Neural cell (in vitro differentiated cells): Measurements from ENCODE around the gene TMEM39A. TPM values are rescaled to one million over a fixed set of nuclear protein-coding genes. Genes with fewer than 3 reads are reported as not detected.

ENCODE experiments used
- H2AFZ ChIP-seq: fragments of 200-600, 300-800 bp; sonication (generic), shearing (Covaris generic); 2 replicates; pipeline ENCODE4 v1.6.0; 2014; ENCODE audit warnings: low read depth, mild to moderate bottlenecking, antibody characterized with exemption, low read length, moderate library complexity
- H3F3A ChIP-seq: fragments of 200-600 bp; shearing (Covaris generic); 2 replicates; pipeline ENCODE4 v1.6.1; 2016; ENCODE audit warnings: mild to moderate bottlenecking, moderate library complexity, mixed read lengths, antibody characterized with exemption, low read length; ENCODE audit not compliant: insufficient read depth, poor library complexity, severe bottlenecking
- H3K27ac ChIP-seq: fragments of 200-600, 300-800 bp; sonication (generic), shearing (Covaris generic); 2 replicates; pipeline ENCODE4 v1.5.1; 2014; ENCODE audit warnings: mild to moderate bottlenecking, low read length, moderate library complexity
- H3K27me3 ChIP-seq: fragments of 300-800, 200-600 bp; sonication (generic), shearing (Covaris generic); 2 replicates; pipeline ENCODE4 v1.6.0; 2014; ENCODE audit warnings: mild to moderate bottlenecking, low read depth, low read length, moderate library complexity; ENCODE audit not compliant: insufficient read depth
- H3K36me3 ChIP-seq: fragments of 300-800, 200-600 bp; sonication (generic), shearing (Covaris generic); 2 replicates; pipeline ENCODE4 v1.5.1; 2014; ENCODE audit warnings: mild to moderate bottlenecking, antibody characterized with exemption, low read length, moderate library complexity; ENCODE audit not compliant: insufficient read depth
- H3K4me2 ChIP-seq: fragments of 300-800, 200-600 bp; sonication (generic), shearing (Covaris generic); 2 replicates; pipeline ENCODE4 v1.6.0; 2014; ENCODE audit warnings: mild to moderate bottlenecking, low read length
- H3K4me3 ChIP-seq: fragments of 300-800, 200-600 bp; sonication (generic), shearing (Covaris generic); 2 replicates; pipeline ENCODE4 v1.5.1; 2014; ENCODE audit warnings: mild to moderate bottlenecking, low read length, moderate library complexity
- H3K79me2 ChIP-seq: fragments of 200-600 bp; shearing (Covaris generic); replicated peaks from 2 replicates; pipeline ENCODE4 v1.6.0; 2014; ENCODE audit warnings: mild to moderate bottlenecking, low read length, moderate library complexity; ENCODE audit not compliant: insufficient read depth
- H3K9ac ChIP-seq: fragments of 300-800, 200-600 bp; sonication (generic), shearing (Covaris generic); 2 replicates; pipeline ENCODE4 v1.6.1; 2016; ENCODE audit warnings: mild to moderate bottlenecking, low read length, mixed read lengths
- H3K9me2 ChIP-seq: fragments of 200-600 bp; shearing (Covaris generic); 2 replicates; pipeline ENCODE4 v1.6.1; 2016; ENCODE audit warnings: mild to moderate bottlenecking, low read length, mixed read lengths; ENCODE audit not compliant: insufficient read depth
- H3K9me3 ChIP-seq: fragments of 200-600, 300-800 bp; sonication (generic), shearing (Covaris generic); 2 replicates; pipeline ENCODE4 v1.6.1; 2016; ENCODE audit warnings: mild to moderate bottlenecking, mixed run types, low read length, moderate library complexity, mixed read lengths
- H4K20me1 ChIP-seq: fragments of 200-600 bp; shearing (Covaris generic); 2 replicates; pipeline ENCODE4 v1.6.1; 2016; ENCODE audit warnings: mild to moderate bottlenecking, mixed run types; ENCODE audit not compliant: insufficient read depth
- EP300 ChIP-seq: fragments of 450-650 bp; conservative IDR thresholded peaks from 2 replicates; pipeline ENCODE4 v1.6.1; 2014; ENCODE audit warnings: antibody characterized with exemption, mild to moderate bottlenecking, moderate library complexity; ENCODE audit not compliant: poor library complexity, severe bottlenecking
- EZH2 ChIP-seq: fragments of 200-600, 300-800 bp; shearing (Covaris generic), sonication (generic); IDR thresholded peaks from 2 replicates; pipeline ENCODE4 v1.6.1; 2014; ENCODE audit warnings: antibody characterized with exemption, low read length, borderline replicate concordance, mild to moderate bottlenecking; ENCODE audit not compliant: insufficient read depth, poor library complexity, severe bottlenecking
- MXI1 ChIP-seq: fragments of 450-650 bp; conservative IDR thresholded peaks from 2 replicates; pipeline ENCODE4 v1.6.1; 2014; ENCODE audit warnings: antibody characterized with exemption, mild to moderate bottlenecking; ENCODE audit not compliant: poor library complexity, severe bottlenecking
- SMC3 ChIP-seq: fragments of 450-650 bp; conservative IDR thresholded peaks from 2 replicates; pipeline ENCODE4 v1.6.1; 2014; ENCODE audit warnings: antibody characterized with exemption, mild to moderate bottlenecking, moderate library complexity; ENCODE audit not compliant: poor library complexity
- TAF1 ChIP-seq: IDR thresholded peaks from 2 replicates; pipeline ENCODE4 v1.6.1; 2012; ENCODE audit warnings: low read depth
- polyA plus RNA-seq: library from polyadenylated mRNA; depleted of rRNA; stranded (reverse); fragments of >200 nt; gene quantifications from 2 replicates; pipeline ENCODE4 v1.2.3, GENCODE V29; 2014
- TF ChIP-seq, protein P1 (sequence below): IDR thresholded peaks from 2 replicates; pipeline ENCODE4 v1.6.1; 2012; ENCODE audit warnings: borderline replicate concordance
- TF ChIP-seq, protein P2 (sequence below): fragments of 450-650 bp; IDR thresholded peaks from 2 replicates; pipeline ENCODE4 v1.5.1; 2014; ENCODE audit warnings: antibody characterized with exemption, mild to moderate bottlenecking, moderate library complexity; ENCODE audit not compliant: poor library complexity, severe bottlenecking

The TMEM39A gene
- polyA plus RNA-seq, 1 donor from 2014 or later: 21.1 TPM

DNA sequence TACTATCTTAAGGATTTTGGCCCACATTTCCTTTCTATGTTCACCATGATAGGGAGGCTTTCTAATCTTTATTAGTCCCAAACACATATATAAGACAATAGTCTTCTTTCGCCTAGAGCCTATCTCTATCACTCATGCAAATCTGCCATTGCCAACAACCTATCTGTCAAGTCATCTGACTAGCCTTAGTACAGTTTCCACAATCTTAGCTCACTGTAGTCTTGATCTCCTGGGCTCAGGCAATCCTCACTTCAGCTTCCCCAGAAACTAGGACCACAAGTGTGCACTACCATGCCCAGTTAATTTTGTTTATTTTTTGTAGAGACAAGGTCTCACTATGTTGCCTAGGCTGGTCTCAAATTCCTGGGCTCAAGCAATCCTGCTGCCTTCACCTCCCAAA, 6.9 kb downstream of the TMEM39A start:
- Histone ChIP-seq H3K9me3 (no peaks in the 10 kb centered on the region), H3K36me3 (no peaks in the 10 kb centered on the region), H3K79me2 (peaks cover under 1% of the 10 kb centered on the region), H3K9ac (no peak overlapping the region), H3K4me2 (no peak overlapping the region), H3K9me2 (no peaks in the 10 kb centered on the region), H3K27ac (no peak overlapping the region), H3K4me3 (no peak overlapping the region), H3K27me3 (no peaks in the 10 kb centered on the region), H2AFZ (no peak overlapping the region), H3F3A (no peaks in the 10 kb centered on the region), H4K20me1 (no peaks in the 10 kb centered on the region)
- TF ChIP-seq EZH2 (no peak), TAF1 (no peak), SMC3 (no peak)
- TF ChIP-seq, protein P1, sequence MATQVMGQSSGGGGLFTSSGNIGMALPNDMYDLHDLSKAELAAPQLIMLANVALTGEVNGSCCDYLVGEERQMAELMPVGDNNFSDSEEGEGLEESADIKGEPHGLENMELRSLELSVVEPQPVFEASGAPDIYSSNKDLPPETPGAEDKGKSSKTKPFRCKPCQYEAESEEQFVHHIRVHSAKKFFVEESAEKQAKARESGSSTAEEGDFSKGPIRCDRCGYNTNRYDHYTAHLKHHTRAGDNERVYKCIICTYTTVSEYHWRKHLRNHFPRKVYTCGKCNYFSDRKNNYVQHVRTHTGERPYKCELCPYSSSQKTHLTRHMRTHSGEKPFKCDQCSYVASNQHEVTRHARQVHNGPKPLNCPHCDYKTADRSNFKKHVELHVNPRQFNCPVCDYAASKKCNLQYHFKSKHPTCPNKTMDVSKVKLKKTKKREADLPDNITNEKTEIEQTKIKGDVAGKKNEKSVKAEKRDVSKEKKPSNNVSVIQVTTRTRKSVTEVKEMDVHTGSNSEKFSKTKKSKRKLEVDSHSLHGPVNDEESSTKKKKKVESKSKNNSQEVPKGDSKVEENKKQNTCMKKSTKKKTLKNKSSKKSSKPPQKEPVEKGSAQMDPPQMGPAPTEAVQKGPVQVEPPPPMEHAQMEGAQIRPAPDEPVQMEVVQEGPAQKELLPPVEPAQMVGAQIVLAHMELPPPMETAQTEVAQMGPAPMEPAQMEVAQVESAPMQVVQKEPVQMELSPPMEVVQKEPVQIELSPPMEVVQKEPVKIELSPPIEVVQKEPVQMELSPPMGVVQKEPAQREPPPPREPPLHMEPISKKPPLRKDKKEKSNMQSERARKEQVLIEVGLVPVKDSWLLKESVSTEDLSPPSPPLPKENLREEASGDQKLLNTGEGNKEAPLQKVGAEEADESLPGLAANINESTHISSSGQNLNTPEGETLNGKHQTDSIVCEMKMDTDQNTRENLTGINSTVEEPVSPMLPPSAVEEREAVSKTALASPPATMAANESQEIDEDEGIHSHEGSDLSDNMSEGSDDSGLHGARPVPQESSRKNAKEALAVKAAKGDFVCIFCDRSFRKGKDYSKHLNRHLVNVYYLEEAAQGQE: no peak

DNA sequence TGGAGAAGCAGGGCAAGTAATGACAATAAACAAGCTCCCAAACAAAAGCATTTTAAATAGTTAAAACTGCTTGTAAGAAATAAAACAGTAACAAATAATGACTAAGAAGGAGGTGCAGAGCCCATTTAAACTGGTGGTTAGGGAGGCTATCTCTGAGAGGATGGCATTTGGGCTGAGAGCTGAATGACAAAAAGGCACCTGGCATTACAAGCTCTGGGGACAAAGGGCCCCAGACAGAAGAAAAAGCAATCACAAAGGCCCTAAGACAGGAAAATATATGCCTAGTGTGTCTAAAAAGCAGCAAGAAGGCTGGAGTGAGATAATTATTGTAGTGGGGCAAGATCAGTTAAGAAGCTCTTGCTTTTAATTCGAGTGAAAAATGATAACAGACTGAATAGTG, 9.6 kb downstream of the TMEM39A start:
- Histone ChIP-seq H3K27me3 (no peaks in the 10 kb centered on the region), H3K9ac (no peak overlapping the region), H2AFZ (no peak overlapping the region), H3K79me2 (no peaks in the 10 kb centered on the region), H3K36me3 (no peaks in the 10 kb centered on the region), H3K9me2 (no peaks in the 10 kb centered on the region), H3F3A (no peaks in the 10 kb centered on the region), H3K27ac (no peak overlapping the region), H3K4me3 (no peak overlapping the region), H3K4me2 (no peak overlapping the region), H4K20me1 (no peaks in the 10 kb centered on the region), H3K9me3 (no peaks in the 10 kb centered on the region)
- TF ChIP-seq EZH2 (no peak), EP300 (no peak), TAF1 (no peak), MXI1 (no peak)
- TF ChIP-seq, protein P2, sequence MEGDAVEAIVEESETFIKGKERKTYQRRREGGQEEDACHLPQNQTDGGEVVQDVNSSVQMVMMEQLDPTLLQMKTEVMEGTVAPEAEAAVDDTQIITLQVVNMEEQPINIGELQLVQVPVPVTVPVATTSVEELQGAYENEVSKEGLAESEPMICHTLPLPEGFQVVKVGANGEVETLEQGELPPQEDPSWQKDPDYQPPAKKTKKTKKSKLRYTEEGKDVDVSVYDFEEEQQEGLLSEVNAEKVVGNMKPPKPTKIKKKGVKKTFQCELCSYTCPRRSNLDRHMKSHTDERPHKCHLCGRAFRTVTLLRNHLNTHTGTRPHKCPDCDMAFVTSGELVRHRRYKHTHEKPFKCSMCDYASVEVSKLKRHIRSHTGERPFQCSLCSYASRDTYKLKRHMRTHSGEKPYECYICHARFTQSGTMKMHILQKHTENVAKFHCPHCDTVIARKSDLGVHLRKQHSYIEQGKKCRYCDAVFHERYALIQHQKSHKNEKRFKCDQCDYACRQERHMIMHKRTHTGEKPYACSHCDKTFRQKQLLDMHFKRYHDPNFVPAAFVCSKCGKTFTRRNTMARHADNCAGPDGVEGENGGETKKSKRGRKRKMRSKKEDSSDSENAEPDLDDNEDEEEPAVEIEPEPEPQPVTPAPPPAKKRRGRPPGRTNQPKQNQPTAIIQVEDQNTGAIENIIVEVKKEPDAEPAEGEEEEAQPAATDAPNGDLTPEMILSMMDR: no peak
- TF ChIP-seq, protein P1: no peak
